HG03442 (cell line): Measurements from ENCODE around the gene TRNAU1AP.
A peak's percentile ranks its signal among the peaks of the same experiment; 100 is the strongest.
"Not testable (repeated sequence)": the region's sequence is repeated elsewhere in the genome, so short reads cannot be mapped to it uniquely, and the experiment has no call there.

Experiments
- ATAC-seq: cut with Tn5 transposase; IDR thresholded peaks from one replicate; pipeline ENCODE4 v1.9.1; 2021; ENCODE audit warnings: mild to moderate bottlenecking, moderate library complexity; ENCODE audit not compliant: unreplicated experiment

TRNAU1AP gene

GRCh38 chr1:28552758-28553663 lies at the start of gene TRNAU1AP:
TRNAU1AP (plus strand) TSS chr1:28553085; CDS start chr1:28553111, 26 bp downstream.
- peak; percentile 80 for ATAC-seq

DNA sequence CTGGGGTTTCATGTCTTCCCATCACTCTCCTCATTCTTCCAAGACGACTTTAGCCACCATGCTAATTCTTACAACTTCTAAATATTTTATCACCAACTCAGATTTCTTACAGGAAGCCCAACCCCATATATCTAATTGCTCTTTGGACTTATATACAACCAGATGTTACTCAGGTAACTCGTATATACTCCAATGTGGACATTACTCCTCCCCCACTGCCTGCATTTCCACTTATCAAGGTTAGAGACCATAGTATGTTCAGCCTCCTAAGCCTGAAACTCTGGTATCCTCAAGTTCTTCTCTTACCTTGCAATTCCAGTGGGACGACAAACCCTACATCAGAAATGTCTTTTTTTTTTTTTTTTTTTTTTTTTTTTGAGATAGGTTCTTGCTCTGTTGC lies 49.8 kb upstream of the TRNAU1AP start:
- no peak for ATAC-seq

DNA sequence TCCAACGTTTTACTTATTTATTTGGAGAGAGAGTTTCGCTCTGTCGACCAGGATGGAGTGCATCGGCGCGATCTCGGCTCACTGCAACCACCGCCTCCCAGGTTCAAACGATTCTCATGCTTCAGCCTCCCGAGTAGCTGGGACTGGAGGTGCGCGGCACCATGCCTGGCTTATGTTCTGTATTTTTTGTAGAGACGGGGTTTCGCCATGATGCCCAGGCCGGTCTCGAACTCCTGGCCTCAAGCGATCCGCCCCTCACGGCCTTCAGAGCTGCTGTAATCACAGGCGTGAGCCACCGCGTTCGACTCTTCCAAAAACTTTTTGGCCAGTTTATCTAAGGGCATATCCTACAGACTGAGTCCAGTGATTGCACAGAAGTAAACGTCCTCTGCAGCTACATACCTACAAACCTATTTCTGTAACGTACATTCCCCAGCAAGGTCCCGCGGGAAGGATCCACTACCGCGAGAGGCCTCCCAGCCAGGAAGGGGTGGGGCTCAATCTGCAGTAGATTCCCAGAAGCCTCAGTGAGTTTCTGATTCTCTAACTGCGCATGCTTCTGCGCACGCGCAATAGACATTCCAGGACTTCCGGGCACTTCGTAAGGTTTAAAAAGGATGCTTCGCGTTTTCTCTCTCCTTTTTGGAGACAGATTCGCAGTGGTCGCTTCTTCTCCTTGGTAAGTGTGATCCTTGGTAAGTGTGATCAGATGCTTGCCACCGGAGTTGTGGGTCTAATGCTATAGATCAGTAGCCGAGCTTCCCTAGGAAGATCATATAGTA lies 47.3 kb upstream of the TRNAU1AP start, which contains the start of gene RCC1:
TSS of gene RCC1 (plus strand) at position 638 of the 782 bp plus-strand sequence. CDS start 23,824 bp downstream, outside the sequence.
- peak; percentile 76 for ATAC-seq

DNA sequence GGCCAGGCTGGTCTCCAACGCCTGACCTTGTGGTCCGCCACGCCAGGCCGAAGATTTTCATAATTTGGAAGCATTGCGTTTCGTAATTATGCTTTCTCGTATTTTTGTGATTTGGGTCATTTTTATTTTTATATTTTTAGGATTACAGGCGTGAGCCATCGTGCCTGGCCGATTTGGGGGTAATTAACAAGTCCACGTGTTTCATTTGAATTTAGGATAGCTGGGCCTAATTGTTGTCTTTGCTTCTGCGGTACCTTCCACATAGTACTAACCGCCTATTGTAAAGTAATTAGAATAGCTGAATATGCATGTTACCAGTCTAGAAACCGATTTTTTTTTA lies 46.0 kb upstream of the TRNAU1AP start:
- ATAC-seq = no peak

DNA sequence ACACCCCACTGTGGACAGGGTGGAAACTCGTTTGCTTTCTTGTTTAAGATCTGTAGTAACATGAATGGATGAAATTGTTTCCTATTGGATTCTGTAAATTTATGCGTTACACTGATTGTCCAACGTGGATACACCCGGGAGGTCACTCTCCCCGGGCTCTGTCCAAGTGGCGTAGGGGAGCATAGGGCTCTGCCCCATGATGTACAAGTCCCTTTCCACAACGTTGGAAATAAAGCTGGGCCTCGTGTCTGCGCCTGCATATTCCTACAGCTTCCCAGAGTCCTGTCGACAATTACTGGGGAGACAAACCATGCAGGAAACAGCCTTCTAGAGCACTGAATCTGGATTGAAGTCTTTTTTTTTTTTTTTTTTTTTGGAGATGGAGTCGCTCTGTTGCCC lies 45.6 kb upstream of the TRNAU1AP start:
- no peak for ATAC-seq

DNA sequence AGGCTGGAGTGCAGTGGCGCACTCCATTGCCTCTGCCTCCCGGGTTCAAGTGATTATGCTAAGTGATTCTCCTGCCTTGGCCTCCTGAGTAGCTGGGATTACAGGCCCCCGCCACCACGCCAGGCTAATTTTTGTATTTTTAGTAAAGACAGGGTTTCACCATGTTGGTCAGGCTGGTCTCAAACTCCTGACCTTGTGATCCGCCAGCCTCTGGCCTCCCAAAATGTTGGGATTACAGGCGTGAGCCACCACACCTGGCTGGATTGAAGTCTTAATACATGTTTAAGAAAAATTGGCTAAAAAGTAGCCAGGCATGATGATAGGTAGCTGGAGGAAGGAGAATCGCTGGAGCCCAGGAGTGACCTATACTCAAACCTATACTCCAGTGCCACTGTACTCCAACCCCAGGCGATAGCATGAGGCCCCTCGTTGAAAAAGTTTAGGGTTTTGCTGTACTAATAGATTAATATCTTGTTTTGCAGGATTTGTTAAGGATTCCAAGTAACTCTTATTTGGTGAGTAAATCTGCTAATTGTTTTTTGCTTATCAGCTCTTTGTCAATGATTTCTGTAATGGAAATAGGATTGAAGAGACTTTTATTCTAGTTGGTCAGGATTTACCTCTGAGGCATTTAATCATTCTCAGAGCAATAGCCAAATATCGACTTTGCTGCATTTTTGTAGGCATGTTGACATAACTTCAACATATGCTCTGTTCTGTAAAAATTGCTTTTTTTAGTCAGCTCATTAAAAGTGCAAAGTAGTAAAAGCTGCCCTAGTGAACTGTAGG lies 45.0 kb upstream of the TRNAU1AP start:
- ATAC-seq = no peak

DNA sequence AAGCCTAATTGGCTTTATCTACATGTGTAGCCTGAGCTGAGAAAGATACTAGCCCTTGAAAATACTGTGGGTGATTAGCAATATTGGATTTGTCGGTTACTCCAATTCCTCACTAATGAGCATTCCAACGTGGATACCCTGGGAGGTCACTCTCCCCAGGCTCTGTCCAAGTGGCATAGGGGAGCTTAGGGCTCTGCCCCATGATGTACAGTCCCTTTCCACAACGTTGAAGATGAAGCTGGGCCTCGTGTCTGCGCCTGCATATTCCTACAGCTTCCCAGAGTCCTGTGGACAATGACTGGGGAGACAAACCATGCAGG lies 44.5 kb upstream of the TRNAU1AP start:
- ATAC-seq = no peak

GRCh38 chr1:28509705-28510272 lies 43.1 kb upstream of the TRNAU1AP start:
- no peak for ATAC-seq

DNA sequence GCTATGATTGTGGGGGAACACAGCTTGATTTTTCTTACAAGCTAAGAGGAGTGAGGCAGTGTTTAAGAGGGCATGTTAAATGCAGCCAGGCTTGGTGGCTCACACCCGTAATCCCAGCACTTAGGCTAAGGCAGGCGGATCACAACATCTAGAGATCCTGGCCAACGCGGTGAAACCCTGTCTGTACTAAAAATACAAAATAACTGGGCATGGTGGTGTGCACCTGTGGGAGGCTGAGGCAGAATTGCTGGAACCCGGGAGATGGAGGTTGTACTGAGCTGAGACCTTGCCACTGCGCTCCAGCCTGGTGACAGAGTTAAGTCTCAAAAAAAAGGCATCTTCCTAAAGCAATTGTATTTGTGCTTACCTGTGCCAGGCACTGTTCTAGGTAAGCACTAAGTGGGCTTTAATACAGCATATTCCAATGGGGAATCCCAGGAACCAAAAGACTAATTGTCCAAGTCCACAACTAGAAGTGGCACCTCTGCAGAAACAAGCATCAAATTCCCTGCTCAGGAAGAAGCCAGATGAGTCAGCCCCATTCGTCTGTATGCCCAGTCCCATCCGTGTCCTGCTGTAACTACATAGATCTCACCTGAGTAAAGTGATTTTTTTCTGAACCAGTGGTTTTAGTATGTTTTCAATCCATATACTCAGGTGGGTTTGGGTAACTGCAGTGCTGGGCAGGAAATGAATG lies 42.5 kb upstream of the TRNAU1AP start:
- no peak for ATAC-seq

DNA sequence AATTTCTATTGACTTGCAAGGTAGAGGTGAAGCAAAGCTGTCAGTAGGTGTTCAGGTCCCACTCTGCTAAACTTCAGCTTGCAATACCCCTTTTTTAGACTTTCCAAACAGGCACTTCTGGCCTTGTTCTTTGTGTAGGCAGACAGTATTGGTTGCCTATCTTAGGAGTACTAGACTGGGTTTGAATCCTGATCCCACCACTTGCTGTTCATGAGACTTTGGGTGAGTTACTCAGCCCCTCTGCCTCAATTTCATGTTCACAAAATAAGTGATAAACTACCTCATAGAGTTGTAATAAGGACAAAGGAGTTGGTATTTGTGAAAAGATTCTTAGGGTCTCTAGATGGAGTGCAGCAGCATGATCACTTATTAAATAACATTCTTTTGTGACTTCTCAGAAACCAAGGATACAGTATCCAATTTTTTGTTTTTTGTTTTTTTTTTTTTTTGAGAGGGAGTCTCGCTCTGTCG lies 41.9 kb upstream of the TRNAU1AP start:
- no peak for ATAC-seq

DNA sequence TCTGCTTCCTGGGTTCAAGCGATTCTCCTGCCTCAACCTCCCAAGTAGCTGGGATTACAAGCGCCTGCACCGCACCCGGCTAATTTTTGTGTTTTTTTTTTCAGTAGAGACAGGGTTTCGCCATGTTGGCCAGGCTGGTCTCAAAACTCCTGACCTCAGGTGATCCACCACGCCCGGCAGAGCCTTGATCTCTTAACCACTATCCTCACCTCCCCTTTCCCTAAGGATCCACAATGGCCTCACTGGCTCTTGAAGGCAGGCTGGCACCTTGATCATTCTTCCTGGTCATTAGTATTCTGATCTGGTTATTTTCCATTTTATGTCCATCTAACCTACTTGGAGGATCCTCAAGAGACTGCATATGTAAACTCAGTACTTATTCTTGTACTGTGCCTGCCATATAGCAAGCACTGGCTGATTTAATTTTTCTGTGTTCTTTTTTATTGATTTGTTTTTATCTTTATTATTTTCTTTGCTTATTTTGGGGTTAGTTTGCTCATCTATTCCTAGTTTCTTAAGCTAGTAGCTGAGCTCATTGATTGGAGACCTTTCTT lies 40.8 kb upstream of the TRNAU1AP start:
- no peak for ATAC-seq

DNA sequence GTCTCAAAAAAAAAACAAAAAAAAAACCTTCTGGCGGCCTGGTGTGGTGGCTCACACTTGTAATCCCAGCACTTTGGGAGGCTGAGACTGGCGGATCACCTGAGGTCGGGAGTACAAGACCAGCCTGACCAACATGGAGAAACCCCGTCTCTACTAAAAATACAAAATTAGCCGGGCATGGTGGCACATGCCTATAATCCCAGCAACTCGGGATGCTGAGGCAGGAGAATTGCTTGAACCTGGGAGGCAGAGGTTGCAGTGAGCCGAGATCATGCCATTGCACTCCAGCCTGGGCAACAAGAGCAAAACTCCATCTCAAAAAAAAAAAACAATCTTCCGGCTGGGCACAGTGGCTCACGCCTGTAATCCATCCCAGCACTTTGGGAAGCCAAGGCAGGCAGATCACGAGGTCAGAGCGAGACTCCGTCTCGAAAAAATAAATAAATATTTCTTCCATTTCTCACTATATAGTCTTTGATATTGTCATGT lies 38.4 kb upstream of the TRNAU1AP start:
- ATAC-seq = not testable (repeated sequence)

GRCh38 chr1:28516518-28516956 lies 36.3 kb upstream of the TRNAU1AP start:
- no peak for ATAC-seq

GRCh38 chr1:28517649-28517999 lies 35.3 kb upstream of the TRNAU1AP start:
- no peak for ATAC-seq

- ATAC-seq = peak; percentile 71
Observed at GRCh38 chr1:28518000-28518744, 34.7 kb upstream of the TRNAU1AP start.

DNA sequence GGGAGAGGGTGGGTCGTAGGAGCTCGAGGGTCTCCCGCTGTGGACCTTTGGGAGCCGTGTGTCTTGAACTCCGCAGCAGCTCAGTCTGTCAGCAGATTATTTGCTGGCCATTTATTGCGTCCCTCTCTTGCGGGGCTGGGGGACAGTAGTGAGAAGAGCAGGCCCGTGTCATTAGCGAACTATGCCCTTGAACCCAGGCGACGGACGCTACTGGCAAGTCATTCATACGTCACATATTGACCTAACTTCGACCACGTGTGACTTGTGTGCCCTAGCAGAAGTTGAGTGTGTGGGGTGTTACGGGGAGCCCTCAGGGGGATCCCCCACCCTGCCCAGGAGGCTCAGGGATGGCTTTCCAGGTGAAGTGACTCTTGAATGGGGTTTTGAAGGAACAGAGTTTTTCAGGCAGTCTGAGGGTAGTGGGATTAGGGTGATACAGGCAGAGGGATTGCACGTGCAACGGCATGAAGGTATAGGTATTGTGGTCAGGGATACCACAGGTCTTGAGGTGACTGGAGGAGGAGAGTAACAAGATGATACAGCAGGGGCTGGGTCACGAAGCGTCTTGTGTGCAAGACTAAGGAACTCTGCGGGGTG lies 34.0 kb upstream of the TRNAU1AP start:
- ATAC-seq = peak; percentile 4

DNA sequence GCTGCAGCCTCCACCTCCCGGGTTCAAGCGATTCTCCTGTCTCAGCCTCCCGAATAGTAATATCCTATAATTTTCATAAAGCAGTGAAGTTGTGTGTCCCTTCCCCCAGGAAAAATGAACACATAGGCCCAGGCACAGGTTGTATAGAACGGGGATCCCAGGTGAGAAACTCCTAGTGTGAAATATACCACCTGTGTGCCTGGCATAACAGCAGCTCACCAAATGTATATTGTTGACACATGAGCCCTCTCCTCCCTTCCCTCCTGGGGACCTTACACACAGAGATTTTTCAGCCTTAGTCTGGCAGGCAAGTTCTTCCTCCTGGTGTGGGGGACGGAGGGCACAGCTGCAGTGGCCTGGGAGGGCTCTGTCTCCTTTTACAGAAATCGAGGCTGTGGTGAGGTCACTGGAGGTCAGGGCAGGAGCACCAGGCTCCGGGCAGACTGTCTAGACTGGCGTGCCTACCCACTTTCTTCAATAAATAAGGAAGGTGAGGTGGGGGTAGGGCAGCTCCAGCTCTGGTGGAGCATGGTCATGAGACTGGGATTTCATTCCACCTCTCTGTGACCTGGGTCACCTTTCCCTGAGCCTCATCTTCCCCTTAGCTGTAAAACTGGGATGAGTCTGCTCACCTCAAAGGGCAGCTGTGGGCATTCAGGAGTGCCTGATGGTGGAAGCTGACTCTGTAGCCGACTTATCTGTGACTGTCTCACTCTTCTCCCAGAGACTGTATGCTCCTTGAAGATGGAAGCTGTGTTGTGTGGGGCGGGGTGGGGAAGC lies 32.7 kb upstream of the TRNAU1AP start:
- no peak for ATAC-seq

DNA sequence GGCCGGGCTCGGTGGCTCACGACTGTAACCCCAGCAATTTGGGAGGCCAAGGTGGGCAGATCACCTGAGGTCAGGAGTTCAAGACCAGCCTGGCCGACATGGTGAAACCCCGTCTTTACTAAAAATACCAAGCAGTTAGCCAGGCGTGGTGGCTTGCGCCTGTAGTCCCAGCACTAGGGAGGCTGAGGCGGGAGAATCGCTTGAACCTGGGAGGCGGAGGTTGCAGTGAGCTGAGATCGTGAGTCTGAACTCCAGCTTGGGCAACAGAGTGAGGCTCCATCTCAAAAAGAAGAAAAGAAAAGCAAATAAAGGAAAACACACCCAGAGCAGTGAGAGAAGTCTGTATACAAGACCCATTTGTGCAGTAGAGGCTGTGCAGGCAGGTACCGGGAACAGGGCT lies 32.1 kb upstream of the TRNAU1AP start:
- ATAC-seq = not testable (repeated sequence)
